Activated T-helper 1 cell treated with anti-CD3 and anti-CD28 coated beads, Interleukin-2, amount 50 U/mL, for 16 hours (primary cell): ENCODE results near the gene LMTK3.
A peak's percentile ranks its signal among the peaks of the same experiment; 100 is the strongest.

Source experiments
- DNase-seq, 2 donors: peaks; one replicate each; pipeline ENCODE4 v3.0.0-alpha.2; 2020; ENCODE audit warnings: low read depth in 1 of 2, low spot score in 1 of 2

The LMTK3 gene

DNA sequence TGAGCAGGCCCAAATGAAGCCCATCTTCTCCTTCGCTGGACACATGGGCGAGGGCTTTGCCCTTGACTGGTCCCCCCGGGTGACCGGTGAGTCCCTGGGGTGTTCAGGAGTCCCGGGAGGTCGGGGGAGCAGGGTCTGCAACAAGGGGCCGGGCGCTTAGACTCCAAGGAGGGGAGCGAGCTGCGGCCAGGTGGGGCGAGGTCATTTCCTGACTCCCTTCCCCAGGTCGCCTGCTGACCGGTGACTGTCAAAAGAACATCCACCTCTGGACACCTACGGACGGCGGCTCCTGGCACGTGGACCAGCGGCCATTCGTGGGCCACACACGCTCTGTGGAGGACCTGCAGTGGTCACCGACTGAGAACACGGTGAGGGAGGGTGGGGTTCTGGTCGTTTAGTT is 61.2 kb downstream of the LMTK3 start:
- no peak for DNase-seq

DNA sequence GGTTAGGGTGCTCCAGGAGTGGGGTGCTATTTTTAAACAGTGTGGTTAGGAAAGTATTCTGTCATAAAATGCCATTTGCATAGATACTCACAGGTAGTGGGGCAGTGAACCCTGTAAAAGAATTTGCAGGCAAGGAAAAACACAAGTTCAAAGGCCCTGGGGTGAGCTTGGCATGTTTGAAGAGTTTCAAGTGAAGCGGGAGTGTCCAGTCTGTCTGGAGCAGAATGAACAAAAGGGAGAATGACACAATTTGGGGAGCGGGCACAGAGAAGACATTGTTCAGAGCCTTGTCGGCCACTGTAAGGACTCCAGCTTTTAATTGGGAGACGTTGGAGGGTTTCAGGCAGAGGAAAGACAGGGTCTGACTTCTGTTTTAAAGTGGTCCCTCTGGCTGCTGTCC is 63.1 kb downstream of the LMTK3 start:
- DNase-seq: no peak

DNA sequence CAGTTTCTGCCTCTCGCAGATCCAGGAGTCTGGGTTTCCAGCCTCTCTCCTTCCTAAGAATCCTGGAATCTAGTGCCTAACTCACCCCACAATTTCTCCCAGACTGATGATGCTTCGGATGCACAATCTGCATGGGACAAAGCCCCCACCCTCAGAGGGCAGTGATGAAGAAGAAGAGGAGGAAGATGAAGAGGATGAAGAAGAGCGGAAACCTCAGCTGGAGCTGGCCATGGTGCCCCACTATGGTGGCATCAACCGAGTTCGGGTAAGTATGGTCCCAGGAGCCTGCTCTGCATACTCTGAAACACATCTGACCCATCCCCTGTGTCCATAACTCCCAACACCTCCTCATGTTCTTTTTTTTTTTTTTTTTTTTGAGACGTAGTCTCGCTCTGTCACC is 65.1 kb downstream of the LMTK3 start:
- no peak for DNase-seq

DNA sequence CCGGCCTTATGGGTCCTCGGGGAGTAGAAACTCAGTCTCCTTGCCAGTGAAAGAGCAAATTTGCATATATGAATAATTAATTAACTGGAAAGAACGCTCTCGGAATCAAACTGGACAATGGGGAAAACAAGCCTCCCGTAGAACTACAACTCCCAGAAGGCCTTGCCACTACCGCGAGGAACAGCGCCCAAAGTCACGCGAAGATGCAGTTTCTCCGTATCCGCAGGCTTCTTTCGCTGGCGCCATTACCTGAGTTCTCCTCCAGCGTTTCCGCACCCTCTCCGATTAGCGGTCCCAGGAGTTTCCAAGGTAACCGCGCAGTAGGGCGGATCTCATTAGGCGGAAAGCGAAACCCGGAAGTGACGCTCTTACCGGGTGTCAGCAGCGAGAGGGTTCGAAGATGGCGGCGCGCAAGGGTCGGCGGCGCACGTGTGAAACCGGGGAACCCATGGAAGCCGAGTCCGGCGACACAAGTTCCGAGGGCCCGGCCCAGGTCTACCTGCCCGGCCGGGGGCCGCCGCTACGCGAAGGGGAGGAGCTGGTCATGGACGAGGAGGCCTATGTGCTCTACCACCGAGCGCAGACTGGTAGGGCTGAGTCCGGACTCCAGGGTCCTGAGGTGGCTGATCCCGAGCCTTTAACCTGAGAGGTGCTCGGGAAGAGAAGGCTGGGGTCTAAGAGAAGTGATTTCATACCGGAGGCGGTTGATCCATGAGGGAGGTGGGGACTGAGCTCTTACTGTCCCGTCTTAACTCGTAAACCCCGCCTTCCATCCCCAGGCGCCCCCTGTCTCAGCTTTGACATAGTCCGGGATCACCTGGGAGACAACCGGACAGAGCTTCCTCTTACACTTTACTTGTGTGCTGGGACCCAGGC is 65.8 kb downstream of the LMTK3 start, which contains the start of gene GRWD1:
GRWD1 (plus strand) TSS at position 378 of the 876 bp plus-strand sequence; CDS start at position 401, 23 bp downstream.
- peak; percentile 85 to 91 for DNase-seq

DNA sequence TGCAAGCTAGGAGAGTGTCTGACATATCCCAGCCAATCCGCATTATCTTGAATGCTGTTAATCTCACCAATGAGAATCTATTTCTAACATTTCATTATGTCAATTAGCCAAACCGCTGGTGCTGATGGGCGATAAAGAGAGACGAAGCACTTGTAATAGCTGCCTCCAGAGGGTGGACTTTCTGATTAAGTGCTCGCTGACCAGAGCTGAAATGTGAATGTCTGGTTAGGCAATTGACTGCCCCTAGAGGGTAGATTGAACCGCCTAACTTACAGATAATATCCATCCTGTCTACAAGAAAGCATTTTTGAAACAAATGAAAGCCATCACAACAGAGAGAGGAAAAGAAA is 66.4 kb downstream of the LMTK3 start:
- no peak for DNase-seq

DNA sequence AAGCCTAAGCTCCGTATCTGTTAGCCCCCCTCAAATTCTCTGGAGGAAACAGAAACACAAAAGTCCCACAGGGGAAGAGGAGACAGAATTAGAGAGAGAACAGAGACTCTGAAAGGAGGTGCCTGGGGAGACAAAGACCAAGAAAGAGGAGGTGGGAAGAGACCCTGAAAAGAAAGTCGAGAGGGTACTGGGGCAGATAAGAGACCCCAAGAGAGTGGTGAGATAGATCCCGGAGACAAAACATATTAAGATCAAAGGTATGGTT is 66.8 kb downstream of the LMTK3 start:
- no peak for DNase-seq

- no peak for DNase-seq
Measured at GRCh38 chr19:48444129-48444935, 67.3 kb downstream of the LMTK3 start.

DNA sequence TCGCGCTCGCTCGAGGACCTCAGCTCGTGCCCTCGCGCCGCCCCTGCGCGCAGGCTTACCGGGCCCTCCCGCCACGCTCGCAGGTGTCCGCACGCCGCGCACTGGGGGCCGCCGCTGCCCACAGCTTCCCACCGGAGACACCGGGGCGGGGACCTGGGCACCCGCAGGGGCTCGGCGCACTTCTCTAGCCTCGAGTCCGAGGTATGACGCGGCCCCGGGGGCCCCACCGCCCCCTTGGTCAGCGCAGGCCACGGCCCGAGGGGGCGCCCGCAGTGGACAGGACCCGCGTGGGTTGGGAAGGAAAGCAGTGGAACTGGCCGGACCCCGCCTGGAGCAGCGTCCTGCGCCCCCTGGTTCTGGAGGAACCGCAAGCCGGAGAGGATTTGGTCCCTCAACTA is 67.9 kb downstream of the LMTK3 start:
- DNase-seq: no peak

DNA sequence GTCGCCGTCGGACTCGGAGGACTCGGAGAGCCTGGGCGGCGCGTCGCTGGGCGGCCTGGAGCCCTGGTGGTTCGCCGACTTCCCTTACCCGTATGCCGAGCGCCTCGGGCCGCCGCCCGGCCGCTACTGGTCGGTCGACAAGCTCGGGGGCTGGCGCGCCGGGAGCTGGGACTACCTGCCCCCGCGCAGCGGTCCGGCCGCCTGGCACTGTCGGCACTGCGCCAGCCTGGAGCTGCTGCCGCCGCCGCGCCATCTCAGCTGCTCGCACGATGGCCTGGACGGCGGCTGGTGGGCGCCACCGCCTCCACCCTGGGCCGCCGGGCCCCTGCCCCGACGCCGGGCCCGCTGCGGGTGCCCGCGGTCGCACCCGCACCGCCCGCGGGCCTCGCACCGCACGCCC is 68.4 kb downstream of the LMTK3 start:
- no peak for DNase-seq

DNA sequence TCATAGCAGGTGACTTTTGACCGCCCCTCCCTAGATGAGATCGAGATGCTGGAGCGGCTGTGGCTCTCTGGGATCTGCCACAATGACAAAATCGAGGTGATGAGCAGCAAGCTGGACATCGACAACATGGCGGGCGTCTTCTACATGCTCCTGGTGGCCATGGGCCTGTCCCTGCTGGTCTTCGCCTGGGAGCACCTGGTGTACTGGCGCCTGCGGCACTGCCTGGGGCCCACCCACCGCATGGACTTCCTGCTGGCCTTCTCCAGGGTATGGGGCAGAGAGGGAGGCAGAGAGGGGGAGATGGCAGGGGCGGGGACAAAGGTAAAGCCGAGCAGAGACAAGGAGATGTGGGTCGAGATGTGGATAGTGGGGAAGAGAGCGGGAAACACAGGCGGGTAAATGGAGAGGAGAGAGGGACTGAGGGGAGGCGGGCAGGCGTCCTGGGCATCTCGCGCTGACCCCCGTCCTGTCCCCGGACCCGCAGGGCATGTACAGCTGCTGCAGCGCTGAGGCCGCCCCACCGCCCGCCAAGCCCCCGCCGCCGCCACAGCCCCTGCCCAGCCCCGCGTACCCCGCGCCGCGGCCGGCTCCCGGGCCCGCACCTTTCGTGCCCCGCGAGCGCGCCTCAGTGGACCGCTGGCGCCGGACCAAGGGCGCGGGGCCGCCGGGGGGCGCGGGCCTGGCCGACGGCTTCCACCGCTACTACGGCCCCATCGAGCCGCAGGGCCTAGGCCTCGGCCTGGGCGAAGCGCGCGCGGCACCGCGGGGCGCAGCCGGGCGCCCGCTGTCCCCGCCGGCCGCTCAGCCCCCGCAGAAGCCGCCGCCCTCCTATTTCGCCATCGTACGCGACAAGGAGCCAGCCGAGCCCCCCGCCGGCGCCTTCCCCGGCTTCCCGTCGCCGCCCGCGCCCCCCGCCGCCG is 69.3 kb downstream of the LMTK3 start:
- no peak for DNase-seq

GRCh38 chr19:48441360-48442050 is 70.1 kb downstream of the LMTK3 start:
- DNase-seq: no peak

- DNase-seq: no peak
Measured at GRCh38 chr19:48436586-48436985, 75.0 kb downstream of the LMTK3 start.
